ENCODE results near the gene OR51G1.

OR51G1 gene

DNA sequence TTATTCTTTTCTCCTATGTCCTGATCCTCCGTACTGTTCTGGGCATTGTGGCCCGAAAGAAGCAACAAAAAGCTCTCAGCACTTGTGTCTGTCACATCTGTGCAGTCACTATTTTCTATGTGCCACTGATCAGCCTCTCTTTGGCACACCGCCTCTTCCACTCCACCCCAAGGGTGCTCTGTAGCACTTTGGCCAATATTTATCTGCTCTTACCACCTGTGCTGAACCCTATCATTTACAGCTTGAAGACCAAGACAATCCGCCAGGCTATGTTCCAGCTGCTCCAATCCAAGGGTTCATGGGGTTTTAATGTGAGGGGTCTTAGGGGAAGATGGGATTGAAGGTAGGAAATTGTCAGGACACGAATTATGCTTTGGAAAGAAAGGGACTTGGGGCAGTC lies 41.6 kb downstream of the OR51G1 start:
- CTCF ChIA-PET = interaction anchor here (0.7 kb wide), 1 partner anchor 67 kb away, joined by 3 read pairs; no protein-coding TSS in a partner anchor
- POLR2A ChIA-PET = no interaction called here
- TF ChIP-seq, protein P1, sequence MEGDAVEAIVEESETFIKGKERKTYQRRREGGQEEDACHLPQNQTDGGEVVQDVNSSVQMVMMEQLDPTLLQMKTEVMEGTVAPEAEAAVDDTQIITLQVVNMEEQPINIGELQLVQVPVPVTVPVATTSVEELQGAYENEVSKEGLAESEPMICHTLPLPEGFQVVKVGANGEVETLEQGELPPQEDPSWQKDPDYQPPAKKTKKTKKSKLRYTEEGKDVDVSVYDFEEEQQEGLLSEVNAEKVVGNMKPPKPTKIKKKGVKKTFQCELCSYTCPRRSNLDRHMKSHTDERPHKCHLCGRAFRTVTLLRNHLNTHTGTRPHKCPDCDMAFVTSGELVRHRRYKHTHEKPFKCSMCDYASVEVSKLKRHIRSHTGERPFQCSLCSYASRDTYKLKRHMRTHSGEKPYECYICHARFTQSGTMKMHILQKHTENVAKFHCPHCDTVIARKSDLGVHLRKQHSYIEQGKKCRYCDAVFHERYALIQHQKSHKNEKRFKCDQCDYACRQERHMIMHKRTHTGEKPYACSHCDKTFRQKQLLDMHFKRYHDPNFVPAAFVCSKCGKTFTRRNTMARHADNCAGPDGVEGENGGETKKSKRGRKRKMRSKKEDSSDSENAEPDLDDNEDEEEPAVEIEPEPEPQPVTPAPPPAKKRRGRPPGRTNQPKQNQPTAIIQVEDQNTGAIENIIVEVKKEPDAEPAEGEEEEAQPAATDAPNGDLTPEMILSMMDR (IDR thresholded peaks at IDR 0.05; ENCODE audit: control extremely low read depth, extremely low read depth, low read depth, missing control alignments) = no peak
- no peak for DNase-seq (ENCODE audit: extremely low spot score)

DNA sequence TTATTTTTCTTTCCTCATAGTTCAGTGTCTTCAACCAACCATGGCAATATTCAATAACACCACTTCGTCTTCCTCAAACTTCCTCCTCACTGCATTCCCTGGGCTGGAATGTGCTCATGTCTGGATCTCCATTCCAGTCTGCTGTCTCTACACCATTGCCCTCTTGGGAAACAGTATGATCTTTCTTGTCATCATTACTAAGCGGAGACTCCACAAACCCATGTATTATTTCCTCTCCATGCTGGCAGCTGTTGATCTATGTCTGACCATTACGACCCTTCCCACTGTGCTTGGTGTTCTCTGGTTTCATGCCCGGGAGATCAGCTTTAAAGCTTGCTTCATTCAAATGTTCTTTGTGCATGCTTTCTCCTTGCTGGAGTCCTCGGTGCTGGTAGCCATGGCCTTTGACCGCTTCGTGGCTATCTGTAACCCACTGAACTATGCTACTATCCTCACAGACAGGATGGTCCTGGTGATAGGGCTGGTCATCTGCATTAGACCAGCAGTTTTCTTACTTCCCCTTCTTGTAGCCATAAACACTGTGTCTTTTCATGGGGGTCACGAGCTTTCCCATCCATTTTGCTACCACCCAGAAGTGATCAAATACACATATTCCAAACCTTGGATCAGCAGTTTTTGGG lies 42.2 kb downstream of the OR51G1 start, which contains the start of gene OR51T1:
Gene OR51T1 (plus strand): TSS at position 41 of the 641 bp plus-strand sequence. CDS start 0 bp downstream, at position 41.
- TF ChIP-seq, protein P1 (IDR thresholded peaks at IDR 0.05; ENCODE audit: control extremely low read depth, extremely low read depth, low read depth, missing control alignments) = no peak
- ChIA-PET CTCF (no interaction called here), POLR2A (no interaction called here)
- DNase-seq (ENCODE audit: extremely low spot score) = no peak

DNA sequence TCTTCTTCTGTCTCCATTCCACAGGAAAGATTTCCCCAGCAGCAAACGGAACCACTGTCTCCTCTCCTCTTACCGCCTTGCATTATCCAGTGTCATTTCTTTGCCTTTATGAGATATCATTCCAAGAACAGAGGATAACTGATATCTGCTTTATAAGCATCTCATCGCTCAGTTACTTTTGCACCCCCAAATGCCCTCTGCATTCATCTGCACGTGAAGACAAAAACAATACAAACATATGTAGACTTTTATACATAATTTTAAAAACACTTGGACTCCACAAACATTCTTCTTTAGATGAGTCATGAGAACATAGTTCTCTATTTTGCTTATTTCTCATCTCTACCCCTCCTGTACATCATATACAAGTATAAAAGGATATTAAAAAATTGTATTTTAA lies 43.0 kb downstream of the OR51G1 start:
- DNase-seq (ENCODE audit: extremely low spot score) = no peak
- POLR2A ChIA-PET = no interaction called here
- CTCF ChIA-PET = no interaction called here
- TF ChIP-seq, protein P1 (IDR thresholded peaks at IDR 0.05; ENCODE audit: control extremely low read depth, extremely low read depth, low read depth, missing control alignments) = no peak
